Fibroblast of lung (primary cell): ENCODE results near the gene SUFU. TPM values are rescaled to one million over a fixed set of nuclear protein-coding genes. Genes with fewer than 3 reads are reported as not detected.

Experiments used
- DNase-seq, 2 donors: peaks; one replicate each; pipeline versions ENCODE4 v3.0.0 to v3.0.0-alpha.2; 2010; ENCODE audit warnings: low read depth in 2 of 2
- H2AFZ ChIP-seq: 2 replicates; pipeline ENCODE4 v1.5.1; 2012; ENCODE audit warnings: low read length, control low read depth, inconsistent platforms
- H3K27ac ChIP-seq: 2 replicates; pipeline ENCODE4 v1.5.1; 2011; ENCODE audit warnings: low read length, control low read depth; ENCODE audit not compliant: insufficient read depth
- H3K27me3 ChIP-seq: 2 replicates; pipeline ENCODE4 v1.5.1; 2011; ENCODE audit warnings: mild to moderate bottlenecking, low read length; ENCODE audit not compliant: control insufficient read depth, insufficient read depth
- H3K36me3 ChIP-seq: 2 replicates; pipeline ENCODE4 v1.5.1; 2011; ENCODE audit warnings: low read length; ENCODE audit not compliant: control insufficient read depth, insufficient read depth
- H3K4me1 ChIP-seq: 2 replicates; pipeline ENCODE4 v1.5.1; 2011; ENCODE audit warnings: low read length; ENCODE audit not compliant: control insufficient read depth, insufficient read depth; ENCODE audit errors: extremely low read depth
- H3K4me2 ChIP-seq: 2 replicates; pipeline ENCODE4 v1.5.1; 2011; ENCODE audit warnings: low read length, control low read depth; ENCODE audit not compliant: insufficient read depth; ENCODE audit errors: extremely low read depth
- H3K4me3 ChIP-seq, 4 experiments: fragments of 200-600 bp in 1 of 4; sonication (generic) in 1 of 4; replicated peaks in 1 of 4; 2 replicates each; pipeline ENCODE4 v1.5.1; 2011 to 2016; ENCODE audit warnings: low read length in 4 of 4, low read depth in 3 of 4, mild to moderate bottlenecking in 3 of 4, control low read depth in 2 of 4, inconsistent platforms in 1 of 4, mixed read lengths in 1 of 4; ENCODE audit not compliant: insufficient read depth in 1 of 4; ENCODE audit errors: control extremely low read depth in 1 of 4
- H3K79me2 ChIP-seq: 2 replicates; pipeline ENCODE4 v1.5.1; 2012; ENCODE audit warnings: mild to moderate bottlenecking, low read length, inconsistent platforms; ENCODE audit not compliant: control insufficient read depth, insufficient read depth
- H3K9ac ChIP-seq: 2 replicates; pipeline ENCODE4 v1.5.1; 2011; ENCODE audit warnings: mild to moderate bottlenecking, low read length, control low read depth; ENCODE audit not compliant: insufficient read depth
- H3K9me3 ChIP-seq: 2 replicates; pipeline ENCODE4 v1.5.1; 2012; ENCODE audit warnings: low read depth, low read length; ENCODE audit not compliant: control insufficient read depth, insufficient read depth
- H4K20me1 ChIP-seq: 2 replicates; pipeline ENCODE4 v1.5.1; 2011; ENCODE audit warnings: low read length; ENCODE audit not compliant: control insufficient read depth, insufficient read depth; ENCODE audit errors: extremely low read depth
- CTCF ChIP-seq, 2 donors: IDR thresholded peaks in 1 of 2; conservative IDR thresholded peaks in 1 of 2; 1 replicate in 1 of 2; 2 replicates in 1 of 2; pipeline ENCODE4 v1.5.1; 2011 to 2012; ENCODE audit warnings: low read length in 2 of 2, control low read depth in 1 of 2, inconsistent platforms in 1 of 2, low read depth in 1 of 2, mild to moderate bottlenecking in 1 of 2
- EZH2 ChIP-seq: IDR thresholded peaks from 2 replicates; pipeline ENCODE4 v1.5.1; 2012; ENCODE audit warnings: low read length, control low read depth, mild to moderate bottlenecking; ENCODE audit errors: missing control alignments
- polyA plus RNA-seq, 2 donors: library from polyadenylated mRNA; depleted of rRNA in 1 of 2; stranded (reverse) in 1 of 2; unstranded in 1 of 2; fragments of >200 nt; gene quantifications; 2 replicates each; pipeline ENCODE4 v1.2.1, GENCODE V29; 2011 to 2012; ENCODE audit warnings: missing spikeins in 1 of 2
- total RNA-seq: library from RNA; depleted of rRNA; stranded (reverse); fragments of >200 nt; gene quantifications from 2 replicates; pipeline ENCODE4 v1.2.1, GENCODE V29; 2014

SUFU gene
- total and polyA plus RNA-seq, 2 donors (not counting 1 experiment from before 2014, with no cell fraction given): 4.3 to 5.6 TPM

GRCh38 chr10:102674566-102674965 is 170.8 kb downstream of the SUFU start:
- no peak for DNase-seq
- H3K4me3 ChIP-seq: peak overlapping the region in 1 of 4 experiments; percentile 35
- H3K36me3 ChIP-seq: no peaks in the 10 kb centered on the region
- no peaks in the 10 kb centered on the region for H3K27me3 ChIP-seq
- no peak overlapping the region for H2AFZ ChIP-seq
- H4K20me1 ChIP-seq: no peaks in the 10 kb centered on the region
- H3K4me1 ChIP-seq: peaks cover 58% of the 10 kb centered on the region
- TF ChIP-seq EZH2 (no peak), CTCF (conservative IDR thresholded peaks at IDR 0.05 in 1 of 2, IDR thresholded peaks at IDR 0.05 in 1 of 2; ENCODE audit: low read depth in 1 of 2, low read length in 2 of 2) (no peak)
- H3K27ac ChIP-seq: peak overlapping the region; percentile 81
- H3K79me2 ChIP-seq: no peaks in the 10 kb centered on the region
- H3K9ac ChIP-seq: no peak overlapping the region
- H3K9me3 ChIP-seq: no peaks in the 10 kb centered on the region
- peak overlapping the region; percentile 75 for H3K4me2 ChIP-seq

- no peak overlapping the region for H2AFZ ChIP-seq
- H3K4me1 ChIP-seq: peaks cover 53% of the 10 kb centered on the region
- no peaks in the 10 kb centered on the region for H3K36me3 ChIP-seq
- no peaks in the 10 kb centered on the region for H3K9me3 ChIP-seq
- no peaks in the 10 kb centered on the region for H3K27me3 ChIP-seq
- no peaks in the 10 kb centered on the region for H4K20me1 ChIP-seq
- peak overlapping the region; percentile 75 for H3K4me2 ChIP-seq
- H3K79me2 ChIP-seq: no peaks in the 10 kb centered on the region
- DNase-seq: no peak
- TF ChIP-seq CTCF (conservative IDR thresholded peaks at IDR 0.05 in 1 of 2, IDR thresholded peaks at IDR 0.05 in 1 of 2; ENCODE audit: low read depth in 1 of 2, low read length in 2 of 2): no peak
- no peak for TF ChIP-seq EZH2
- H3K4me3 ChIP-seq: peak overlapping the region in 1 of 4 experiments; percentile 27
- peak overlapping the region; percentile 81 for H3K27ac ChIP-seq
- H3K9ac ChIP-seq: peak overlapping the region; percentile 46
These were observed 171.4 kb downstream of the SUFU start for GRCh38 chr10:102675011-102675665.

- Histone ChIP-seq H3K4me3 (peak overlapping the region in 2 of 4 experiments; percentile 19 to 27), H3K9ac (peak overlapping the region; percentile 46), H3K4me2 (peak overlapping the region; percentile 75), H2AFZ (no peak overlapping the region), H3K27ac (peak overlapping the region; percentile 81), H3K4me1 (peaks cover 51% of the 10 kb centered on the region), H3K27me3 (no peaks in the 10 kb centered on the region), H4K20me1 (no peaks in the 10 kb centered on the region), H3K9me3 (no peaks in the 10 kb centered on the region), H3K36me3 (no peaks in the 10 kb centered on the region), H3K79me2 (no peaks in the 10 kb centered on the region)
- TF ChIP-seq EZH2: no peak
- no peak for TF ChIP-seq CTCF (conservative IDR thresholded peaks at IDR 0.05 in 1 of 2, IDR thresholded peaks at IDR 0.05 in 1 of 2; ENCODE audit: low read depth in 1 of 2, low read length in 2 of 2)
- peak; percentile 91 to 98 for DNase-seq
These were observed 172.1 kb downstream of the SUFU start for GRCh38 chr10:102675666-102676533.
